Spinal cord (tissue), 10 donors: ENCODE measurements around the gene CDK12. TPM values are rescaled to one million over a fixed set of nuclear protein-coding genes. Genes with fewer than 3 reads are reported as not detected.
A peak's percentile ranks its signal among the peaks of the same experiment; 100 is the strongest.
"Not testable (repeated sequence)": the region's sequence is repeated elsewhere in the genome, so short reads cannot be mapped to it uniquely, and the experiment has no call there.

Experiments
- DNase-seq, 6 donors: peaks; one replicate each; pipeline versions ENCODE4 v3.0.0 to v3.0.0-alpha.2; 2013 to 2015; ENCODE audit warnings: low spot score in 6 of 6, low read depth in 4 of 6
- H3K27ac ChIP-seq: one replicate; pipeline ENCODE4 v1.5.1; 2013; ENCODE audit warnings: low read depth, low read length, control low read depth
- H3K27me3 ChIP-seq: one replicate; pipeline ENCODE4 v1.6.1; 2013; ENCODE audit warnings: low read length; ENCODE audit not compliant: control insufficient read depth, insufficient read depth
- H3K36me3 ChIP-seq: one replicate; pipeline ENCODE4 v1.6.1; 2013; ENCODE audit warnings: low read length; ENCODE audit not compliant: control insufficient read depth, insufficient read depth
- H3K4me1 ChIP-seq: one replicate; pipeline ENCODE4 v1.6.1; 2013; ENCODE audit warnings: low read length; ENCODE audit not compliant: control insufficient read depth, insufficient read depth
- H3K4me3 ChIP-seq: one replicate; pipeline ENCODE4 v1.5.1; 2013; ENCODE audit warnings: low read depth, low read length, control low read depth
- H3K9me3 ChIP-seq: one replicate; pipeline ENCODE4 v1.6.1; 2013; ENCODE audit warnings: low read length; ENCODE audit not compliant: control insufficient read depth, insufficient read depth
- WGBS: methylation state at CpG from one replicate; pipeline ENCODE4 v1.1.5; 2013; ENCODE audit warnings: missing lambda C conversion rate; ENCODE audit not compliant: insufficient coverage; 5-methylcytosine and 5-hydroxymethylcytosine counted together
- polyA plus RNA-seq, 2 donors: library from polyadenylated mRNA; unstranded; fragments of 120-200 nt; gene quantifications; one replicate each; pipeline ENCODE4 v1.2.1, GENCODE V29; 2013; ENCODE audit not compliant: insufficient read length in 2 of 2
- total RNA-seq, 2 donors: library from RNA; depleted of rRNA in 1 of 2; stranded (reverse); fragments of 120-200 nt in 1 of 2; fragments of >200 nt in 1 of 2; gene quantifications; one replicate each; pipeline versions ENCODE4 v1.2.3 to v1.2.4, GENCODE V29; 2013 to 2014
- donor health status: healthy.

Gene CDK12
- total and polyA plus RNA-seq, 4 donors: 23.9 to 44.3 (median 33.1) TPM

GRCh38 chr17:39543176-39543575 lies 81.9 kb downstream of the CDK12 start:
- Histone ChIP-seq H3K27ac (no peak overlapping the region), H3K27me3 (no peaks in the 10 kb centered on the region), H3K9me3 (no peaks in the 10 kb centered on the region), H3K4me1 (peaks cover 3% of the 10 kb centered on the region), H3K36me3 (peaks cover 15% of the 10 kb centered on the region), H3K4me3 (no peak overlapping the region)
- WGBS: no CpG with 5 or more reads among the region's 1 CpG
- no peak for DNase-seq

GRCh38 chr17:39543664-39544063 lies 82.4 kb downstream of the CDK12 start:
- Histone ChIP-seq H3K4me3 (no peak overlapping the region), H3K27ac (no peak overlapping the region), H3K36me3 (peaks cover 18% of the 10 kb centered on the region), H3K9me3 (no peaks in the 10 kb centered on the region), H3K27me3 (no peaks in the 10 kb centered on the region), H3K4me1 (peaks cover 8% of the 10 kb centered on the region)
- DNase-seq: no peak

- not testable (repeated sequence) for H3K9me3 ChIP-seq, H3K27me3 ChIP-seq, H3K27ac ChIP-seq, H3K4me3 ChIP-seq, DNase-seq
- peaks cover 24% of the 10 kb centered on the region for H3K36me3 ChIP-seq
- peaks cover 15% of the 10 kb centered on the region for H3K4me1 ChIP-seq
- WGBS: 97% methylated on average over 6 of the region's 12 CpGs
Observed at GRCh38 chr17:39544361-39544760, 83.1 kb downstream of the CDK12 start.

GRCh38 chr17:39547713-39548478 lies 86.6 kb downstream of the CDK12 start:
- peak in 2 of 6 donors; percentile 84 to 88 for DNase-seq
- Histone ChIP-seq H3K9me3 (no peaks in the 10 kb centered on the region), H3K27me3 (no peaks in the 10 kb centered on the region), H3K27ac (no peak overlapping the region), H3K4me1 (peaks cover 25% of the 10 kb centered on the region), H3K36me3 (peaks cover 47% of the 10 kb centered on the region), H3K4me3 (no peak overlapping the region)
- 0% methylated on average over 3 of the region's 5 CpGs for WGBS

- Histone ChIP-seq H3K36me3 (peaks cover 54% of the 10 kb centered on the region), H3K27ac (no peak overlapping the region), H3K27me3 (no peaks in the 10 kb centered on the region), H3K4me3 (no peak overlapping the region), H3K4me1 (peaks cover 25% of the 10 kb centered on the region), H3K9me3 (no peaks in the 10 kb centered on the region)
- DNase-seq: peak in 2 of 6 donors; percentile 59 to 61
- WGBS: 49% methylated on average over 4 of the region's 7 CpGs
Observed at GRCh38 chr17:39548494-39549225, 87.4 kb downstream of the CDK12 start.

- WGBS: 28% methylated on average over 4 of the region's 6 CpGs
- H3K36me3 ChIP-seq: peaks cover 59% of the 10 kb centered on the region
Observed at GRCh38 chr17:39549747-39550573, 88.7 kb downstream of the CDK12 start.

GRCh38 chr17:39551879-39552278 lies 90.6 kb downstream of the CDK12 start:
- no peak overlapping the region for H3K27ac ChIP-seq
- no peak overlapping the region for H3K4me3 ChIP-seq
- WGBS: 80% methylated on average over 1 of the region's 1 CpG
- no peaks in the 10 kb centered on the region for H3K27me3 ChIP-seq
- no peak for DNase-seq
- no peaks in the 10 kb centered on the region for H3K9me3 ChIP-seq
- peaks cover 68% of the 10 kb centered on the region for H3K36me3 ChIP-seq
- peaks cover 33% of the 10 kb centered on the region for H3K4me1 ChIP-seq

More at GRCh38 chr17:39549747-39550573, 88.7 kb downstream of the CDK12 start:
- no peaks in the 10 kb centered on the region for H3K27me3 ChIP-seq
- no peak overlapping the region for H3K27ac ChIP-seq
- H3K4me3 ChIP-seq: no peak overlapping the region
- peak in 2 of 6 donors; percentile 75 to 91 for DNase-seq
- H3K4me1 ChIP-seq: peaks cover 25% of the 10 kb centered on the region
- no peaks in the 10 kb centered on the region for H3K9me3 ChIP-seq

GRCh38 chr17:39553341-39553945 lies 92.2 kb downstream of the CDK12 start:
- WGBS: 44% methylated on average over 2 of the region's 2 CpGs

GRCh38 chr17:39555368-39555767 lies 94.1 kb downstream of the CDK12 start:
- peaks cover 8% of the 10 kb centered on the region for H3K4me1 ChIP-seq
- H3K27me3 ChIP-seq: no peaks in the 10 kb centered on the region
- H3K36me3 ChIP-seq: peaks cover 46% of the 10 kb centered on the region
- WGBS: 50% methylated on average over 2 of the region's 2 CpGs
- DNase-seq: no peak
- H3K4me3 ChIP-seq: no peak overlapping the region
- H3K27ac ChIP-seq: no peak overlapping the region
- H3K9me3 ChIP-seq: no peaks in the 10 kb centered on the region

More at GRCh38 chr17:39553341-39553945, 92.2 kb downstream of the CDK12 start:
- no peak for DNase-seq
- H3K4me1 ChIP-seq: peaks cover 27% of the 10 kb centered on the region
- no peak overlapping the region for H3K4me3 ChIP-seq
- peaks cover 61% of the 10 kb centered on the region for H3K36me3 ChIP-seq
- no peaks in the 10 kb centered on the region for H3K9me3 ChIP-seq
- no peaks in the 10 kb centered on the region for H3K27me3 ChIP-seq
- H3K27ac ChIP-seq: no peak overlapping the region
